H1 (cell line): ENCODE results near the gene TSC1. TPM values are rescaled to one million over a fixed set of nuclear protein-coding genes. Genes with fewer than 3 reads are reported as not detected.

ENCODE experiments used
- CTCF ChIA-PET: fragments of 300-600 bp; sonication (Branson Sonifier 250); formaldehyde crosslinking; loops from one replicate; lab custom pipeline; 2021; ENCODE audit not compliant: partially characterized antibody; lab: Charles Lee
- POLR2A ChIA-PET: fragments of 300-600 bp; sonication (Branson Sonifier 250); formaldehyde crosslinking; loops from one replicate; lab custom pipeline; 2021; ENCODE audit warnings: inconsistent platforms; ENCODE audit not compliant: partially characterized antibody; lab: Charles Lee
- DNase-seq, 2 experiments: peaks; one replicate each; pipeline versions ENCODE4 v3.0.0 to v3.0.0-alpha.2; 2010 to 2022; ENCODE audit warnings: low spot score in 2 of 2, low read depth in 1 of 2, mixed read lengths in 1 of 2
- FAIRE-seq: peaks from 2 replicates; lab custom pipeline; 2011; peaks lifted over from hg19 to GRCh38; lab: Jason Lieb, UNC
- H2AFZ ChIP-seq: 2 replicates; pipeline ENCODE4 v1.8.1; 2012; ENCODE audit warnings: low read length, inconsistent platforms
- H2AK5ac ChIP-seq: 2 replicates; pipeline ENCODE4 v1.6.1; 2013; ENCODE audit warnings: low read depth, low read length
- H2BK120ac ChIP-seq: replicated peaks from 2 replicates; pipeline ENCODE3; 2013; ENCODE audit warnings: low read depth, low read length, inconsistent platforms
- H2BK12ac ChIP-seq: 2 replicates; pipeline ENCODE4 v1.6.1; 2013; ENCODE audit warnings: low read depth, low read length
- H2BK15ac ChIP-seq: 2 replicates; pipeline ENCODE4 v1.6.1; 2013; ENCODE audit warnings: low read length
- H2BK20ac ChIP-seq: 2 replicates; pipeline ENCODE4 v1.6.1; 2013; ENCODE audit warnings: low read length
- H2BK5ac ChIP-seq: 2 replicates; pipeline ENCODE4 v1.6.1; 2013; ENCODE audit warnings: low read depth, low read length
- H3K14ac ChIP-seq: 2 replicates; pipeline ENCODE4 v1.6.1; 2013; ENCODE audit warnings: inconsistent platforms; ENCODE audit not compliant: insufficient read length
- H3K18ac ChIP-seq: 2 replicates; pipeline ENCODE4 v1.6.1; 2013; ENCODE audit warnings: low read length; ENCODE audit errors: extremely low read depth
- H3K23ac ChIP-seq: 2 replicates; pipeline ENCODE4 v1.6.1; 2013; ENCODE audit warnings: inconsistent platforms; ENCODE audit not compliant: insufficient read length
- H3K23me2 ChIP-seq: 2 replicates; pipeline ENCODE4 v1.6.1; 2013; ENCODE audit warnings: low read depth, low read length
- H3K27ac ChIP-seq: 2 replicates; pipeline ENCODE4 v1.6.1; 2011; ENCODE audit warnings: low read depth, low read length, inconsistent platforms
- H3K27me3 ChIP-seq, 4 experiments: replicated peaks in 1 of 4; 1 replicate in 1 of 4; 2 replicates in 3 of 4; pipeline versions ENCODE4 v1.6.1 to v1.8.1; 2011 to 2013; ENCODE audit warnings: low read length in 3 of 4, mild to moderate bottlenecking in 3 of 4, inconsistent platforms in 2 of 4, mixed read lengths in 2 of 4, moderate library complexity in 1 of 4; ENCODE audit not compliant: control insufficient read depth in 3 of 4, insufficient read depth in 3 of 4; ENCODE audit errors: extremely low read depth in 1 of 4
- H3K36me3 ChIP-seq, 4 experiments: 2 replicates each; pipeline versions ENCODE4 v1.6.1 to v1.8.1; 2011 to 2013; ENCODE audit warnings: mild to moderate bottlenecking in 4 of 4, low read length in 3 of 4, moderate library complexity in 2 of 4, control low read depth in 1 of 4, inconsistent platforms in 1 of 4; ENCODE audit not compliant: insufficient read depth in 4 of 4, control insufficient read depth in 2 of 4
- H3K4ac ChIP-seq: replicated peaks from 2 replicates; pipeline ENCODE3; 2013; ENCODE audit warnings: low read length, low read depth, mixed read lengths, inconsistent platforms; ENCODE audit not compliant: insufficient read length
- H3K4me1 ChIP-seq, 4 experiments: replicated peaks in 1 of 4; 1 replicate in 1 of 4; 2 replicates in 3 of 4; pipeline versions ENCODE4 v1.6.1 to v1.8.1; 2011 to 2013; ENCODE audit warnings: low read length in 3 of 4, inconsistent platforms in 2 of 4, mixed read lengths in 1 of 4; ENCODE audit not compliant: insufficient read depth in 4 of 4, control insufficient read depth in 3 of 4
- H3K4me2 ChIP-seq, 2 experiments: 2 replicates each; pipeline versions ENCODE4 v1.6.1 to v1.8.1; 2011 to 2013; ENCODE audit warnings: low read depth in 2 of 2, low read length in 2 of 2, control low read depth in 1 of 2, inconsistent platforms in 1 of 2, mild to moderate bottlenecking in 1 of 2; ENCODE audit not compliant: insufficient read depth in 1 of 2
- H3K4me3 ChIP-seq, 4 experiments: fragments of 200-600, 300-600 bp in 1 of 4; sonication (generic), shearing (Covaris generic), sonication (Bioruptor Twin) in 1 of 4; 2 replicates each; pipeline versions ENCODE4 v1.5.1 to v1.8.1; 2011 to 2016; ENCODE audit warnings: low read length in 4 of 4, low read depth in 3 of 4, control low read depth in 2 of 4, inconsistent platforms in 2 of 4, mild to moderate bottlenecking in 2 of 4, mixed read lengths in 1 of 4, moderate library complexity in 1 of 4; ENCODE audit not compliant: insufficient read depth in 2 of 4; ENCODE audit errors: extremely low read depth in 1 of 4
- H3K56ac ChIP-seq: replicated peaks from 2 replicates; pipeline ENCODE3; 2013; ENCODE audit warnings: low read depth, mild to moderate bottlenecking, mixed read lengths, low read length, inconsistent platforms; ENCODE audit not compliant: insufficient read length
- H3K79me1 ChIP-seq: 2 replicates; pipeline ENCODE4 v1.6.1; 2013; ENCODE audit warnings: low read depth, low read length, control low read depth
- H3K79me2 ChIP-seq, 2 experiments: 2 replicates each; pipeline versions ENCODE4 v1.6.1 to v1.8.1; 2012 to 2013; ENCODE audit warnings: low read length in 2 of 2, mild to moderate bottlenecking in 2 of 2, inconsistent platforms in 1 of 2; ENCODE audit not compliant: insufficient read depth in 2 of 2, control insufficient read depth in 1 of 2
- H3K9ac ChIP-seq, 4 experiments: replicated peaks in 1 of 4; 1 replicate in 1 of 4; 2 replicates in 3 of 4; pipeline versions ENCODE4 v1.6.1 to v1.8.1; 2011 to 2013; ENCODE audit warnings: low read depth in 3 of 4, low read length in 3 of 4, control low read depth in 2 of 4, mild to moderate bottlenecking in 2 of 4, moderate library complexity in 2 of 4, inconsistent platforms in 1 of 4; ENCODE audit errors: extremely low read depth in 1 of 4
- H3K9me3 ChIP-seq, 2 experiments: 2 replicates each; pipeline versions ENCODE4 v1.6.1 to v1.8.1; 2012 to 2013; ENCODE audit warnings: mild to moderate bottlenecking in 2 of 2, moderate library complexity in 2 of 2, control low read depth in 1 of 2, inconsistent platforms in 1 of 2, low read depth in 1 of 2, low read length in 1 of 2, mixed read lengths in 1 of 2; ENCODE audit not compliant: insufficient read depth in 2 of 2
- H4K20me1 ChIP-seq, 2 experiments: replicated peaks in 1 of 2; 2 replicates each; pipeline versions ENCODE3 to v1.8.1; 2011 to 2013; ENCODE audit warnings: inconsistent platforms in 2 of 2, low read length in 2 of 2, mild to moderate bottlenecking in 1 of 2; ENCODE audit not compliant: insufficient read depth in 2 of 2, control insufficient read depth in 1 of 2
- H4K5ac ChIP-seq: 2 replicates; pipeline ENCODE4 v1.6.1; 2013; ENCODE audit warnings: low read length, low read depth, mixed read lengths, inconsistent platforms; ENCODE audit not compliant: insufficient read length
- H4K8ac ChIP-seq: 2 replicates; pipeline ENCODE4 v1.8.0; 2013; ENCODE audit warnings: mild to moderate bottlenecking, moderate library complexity, low read length, inconsistent platforms; ENCODE audit not compliant: insufficient read depth; ENCODE audit errors: extremely low read depth
- H4K91ac ChIP-seq: replicated peaks from 2 replicates; pipeline ENCODE3; 2013; ENCODE audit warnings: low read length, mixed read lengths, inconsistent platforms; ENCODE audit not compliant: insufficient read length
- JUN ChIP-seq: IDR thresholded peaks from 2 replicates; pipeline ENCODE4 v1.6.1; 2011; ENCODE audit warnings: low read depth, mild to moderate bottlenecking, improper control_type of control experiment, low read length
- SP1 ChIP-seq: IDR thresholded peaks from 2 replicates; pipeline ENCODE4 v1.6.1; 2011; ENCODE audit warnings: low read depth, low read length
- WGBS, 2 experiments: shearing (Covaris generic) in 1 of 2; methylation state at CpG; one replicate each; pipeline versions ENCODE4 v1.1.6 to v1.1.7; 2013 to 2015; ENCODE audit warnings: low lambda C conversion rate in 2 of 2, mixed read lengths in 2 of 2, inconsistent platforms in 1 of 2, low coverage in 1 of 2, missing lambda C conversion rate in 1 of 2; ENCODE audit not compliant: insufficient replicate concordance in 2 of 2, insufficient coverage in 1 of 2, insufficient read length in 1 of 2; ENCODE audit errors: extremely low coverage in 1 of 2, missing lambda C conversion rate in 1 of 2; 5-methylcytosine and 5-hydroxymethylcytosine counted together
- polyA plus RNA-seq, 7 experiments: library from polyadenylated mRNA; depleted of rRNA in 3 of 7; stranded (reverse) in 5 of 7; unstranded in 2 of 7; fragments of >200 nt in 5 of 7; fragments of 200-250 nt in 2 of 7; gene quantifications; 1 replicate in 5 of 7; 2 replicates in 1 of 7; 4 replicates in 1 of 7; pipeline versions ENCODE4 v1.2.1 to v1.2.3, GENCODE V29; 2011 to 2013; ENCODE audit warnings: missing spikeins in 2 of 7, mixed read lengths in 2 of 7
- total RNA-seq: library from RNA; stranded (reverse); fragmentation: NEBNext Ultra II Directional; extraction: Animal tissue kit (Norgen Biotek cat#: 25700); gene quantifications from 2 replicates; pipeline ENCODE4 v1.2.1, GENCODE V29; 2021

TSC1 gene
- total and polyA plus RNA-seq, 2 of the 8 experiments (the other 6 are each of a cell fraction or from before 2014, with no cell fraction given): 37.2 to 46.0 TPM

GRCh38 chr9:132985071-132985350, 40.6 kb upstream of the TSC1 start:
- Histone ChIP-seq H3K14ac (no peak overlapping the region), H3K9ac (no peak overlapping the region), H2BK12ac (no peak overlapping the region), H3K9me3 (no peaks in the 10 kb centered on the region), H3K23me2 (no peaks in the 10 kb centered on the region), H2BK20ac (no peak overlapping the region), H3K56ac (no peak overlapping the region), H4K20me1 (no peaks in the 10 kb centered on the region), H3K4ac (no peak overlapping the region), H3K27me3 (peaks cover 0 to 5% (median 1%) of the 10 kb centered on the region in 4 experiments; a peak in 2 of 7 replicates), H3K18ac (no peak overlapping the region), H4K5ac (no peak overlapping the region), H3K36me3 (no peaks in the 10 kb centered on the region), H2BK5ac (no peak overlapping the region), H4K91ac (no peak overlapping the region), H2AK5ac (no peak overlapping the region), H2AFZ (no peak overlapping the region), H3K4me1 (no peaks in the 10 kb centered on the region; a peak in 1 of 7 replicates), H3K4me3 (no peak overlapping the region), H3K27ac (no peak overlapping the region), H3K23ac (no peak overlapping the region), H2BK15ac (no peak overlapping the region), H3K79me1 (no peaks in the 10 kb centered on the region), H2BK120ac (no peak overlapping the region), H3K4me2 (no peak overlapping the region), H4K8ac (no peak overlapping the region), H3K79me2 (no peaks in the 10 kb centered on the region)
- TF ChIP-seq SP1: no peak
- no peak for TF ChIP-seq JUN
- no peak for FAIRE-seq
- 67% methylated on average over 1 of the region's 4 CpGs; no CpG with 5 or more reads in 1 of the 2 experiments for WGBS, 2 experiments
- CTCF ChIA-PET: interaction anchor here (1.2 to 3.0 kb wide), 2 partner anchors 37 to 39 kb away, joined by 7 to 10 read pairs; no protein-coding TSS in a partner anchor
- POLR2A ChIA-PET: interaction anchor here (1.6 kb wide), 1 partner anchor 10 kb away, joined by 3 read pairs; no protein-coding TSS in a partner anchor
- DNase-seq: no peak
